GM19455 (cell line): ENCODE measurements around the gene COL23A1.
A peak's percentile ranks its signal among the peaks of the same experiment; 100 is the strongest.
"Not testable (repeated sequence)": the region's sequence is repeated elsewhere in the genome, so short reads cannot be mapped to it uniquely, and the experiment has no call there.

ENCODE experiments used
- ATAC-seq: cut with Tn5 transposase; IDR thresholded peaks from one replicate; pipeline ENCODE4 v1.9.1; 2021; ENCODE audit not compliant: unreplicated experiment

The COL23A1 gene

GRCh38 chr5:178328826-178329730, 261.1 kb downstream of the COL23A1 start:
- ATAC-seq: no peak

- no peak for ATAC-seq
These were observed 262.1 kb downstream of the COL23A1 start for GRCh38 chr5:178327931-178328711.

GRCh38 chr5:178327446-178327845, 262.7 kb downstream of the COL23A1 start:
- ATAC-seq: no peak

- no peak for ATAC-seq
These were observed 263.8 kb downstream of the COL23A1 start for GRCh38 chr5:178326374-178326715.

DNA sequence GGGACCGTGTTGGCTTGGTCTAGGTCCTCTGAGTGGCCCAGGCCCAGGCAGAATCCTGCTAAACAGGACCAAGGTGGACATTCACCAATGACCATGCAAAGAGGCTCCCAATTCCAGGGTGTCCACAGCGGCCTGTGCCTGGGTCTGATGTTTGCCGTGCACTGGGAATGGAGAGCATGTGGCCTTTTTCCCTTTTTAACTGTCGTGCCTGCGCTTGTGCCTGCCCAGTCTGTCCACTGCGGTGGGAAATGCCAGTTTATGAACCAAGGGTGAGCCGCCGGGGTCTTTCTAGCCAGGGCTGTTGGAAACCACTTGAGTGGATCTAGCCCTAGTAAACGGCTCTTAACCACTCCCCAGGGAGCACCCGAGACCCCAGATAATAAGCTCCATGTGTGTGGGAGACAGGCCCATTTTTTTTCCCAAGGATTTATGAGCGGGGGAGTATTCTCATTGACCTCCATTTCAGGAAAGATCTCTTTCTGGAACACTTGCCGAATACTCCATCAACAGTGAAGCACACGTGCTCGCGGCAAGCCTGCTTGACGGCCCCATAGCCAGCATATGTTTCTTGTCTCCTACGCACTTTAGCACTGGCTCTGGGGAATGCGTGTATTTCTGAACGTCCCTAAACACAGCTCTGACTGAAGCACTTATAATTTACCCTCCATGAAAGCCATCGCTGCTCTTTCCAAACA, 264.4 kb downstream of the COL23A1 start:
- no peak for ATAC-seq

DNA sequence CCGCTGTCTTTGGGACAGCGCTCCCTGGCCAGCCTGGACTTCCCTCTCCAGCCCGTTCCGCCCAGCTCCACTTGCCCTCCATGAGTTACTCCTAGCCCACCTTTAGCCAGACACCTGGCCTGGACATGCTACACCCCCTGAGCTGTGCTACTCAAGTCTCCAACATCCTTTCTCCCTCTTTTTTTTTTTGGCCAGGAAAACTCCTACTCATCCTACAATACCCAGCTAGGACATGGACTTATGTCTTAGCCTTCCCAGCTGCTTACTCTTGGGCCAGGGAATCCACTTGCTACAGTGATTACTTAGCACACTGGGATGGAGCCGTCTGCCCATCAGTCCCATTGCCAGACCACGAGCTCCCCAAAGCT, 264.9 kb downstream of the COL23A1 start:
- ATAC-seq: no peak

DNA sequence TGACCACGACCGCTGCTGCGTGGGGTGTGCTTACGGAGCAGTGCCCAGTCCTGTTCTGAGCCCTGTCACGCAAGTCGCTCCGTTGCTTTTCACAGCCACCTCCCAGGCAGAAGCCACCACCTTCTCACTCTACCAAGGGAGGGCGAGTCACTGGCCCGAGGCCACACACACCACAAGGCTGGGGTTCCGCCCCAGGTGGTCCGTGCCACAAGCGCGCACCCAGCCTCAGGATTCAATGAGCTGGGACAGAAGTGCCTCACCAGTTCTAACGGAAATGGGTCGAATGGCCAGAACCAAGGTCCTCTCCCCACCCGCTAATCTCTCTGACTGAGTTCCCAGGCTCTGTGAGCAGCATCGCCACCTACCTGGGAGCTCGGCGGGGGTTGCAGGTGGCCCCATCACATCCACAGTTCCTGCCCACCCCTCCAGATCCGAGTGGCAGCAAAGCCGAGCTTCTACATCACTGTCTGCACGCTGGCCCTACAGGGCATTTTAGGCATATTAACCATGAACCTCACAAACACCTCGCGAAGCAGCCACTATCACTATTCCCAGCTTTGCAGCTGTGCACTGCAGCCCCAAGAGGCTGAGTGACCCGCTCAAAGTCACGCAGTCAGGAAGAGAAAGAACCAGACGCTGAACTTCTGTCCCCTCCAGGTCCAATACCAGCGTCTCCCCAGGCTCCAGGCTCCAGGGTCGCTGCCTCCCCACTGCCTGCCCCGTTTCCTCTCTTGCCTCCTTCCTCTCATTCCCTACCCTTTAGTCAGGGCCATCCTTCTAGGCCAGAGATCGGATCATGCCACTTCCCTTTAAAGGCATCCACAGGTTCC, 265.5 kb downstream of the COL23A1 start:
- peak; percentile 71 for ATAC-seq

- ATAC-seq: peak; percentile 48
These were observed 266.2 kb downstream of the COL23A1 start for GRCh38 chr5:178323961-178324360.

GRCh38 chr5:178323541-178323865, 266.7 kb downstream of the COL23A1 start:
- ATAC-seq: peak; percentile 40

- ATAC-seq: peak; percentile 31
These were observed 267.3 kb downstream of the COL23A1 start for GRCh38 chr5:178322736-178323540.

DNA sequence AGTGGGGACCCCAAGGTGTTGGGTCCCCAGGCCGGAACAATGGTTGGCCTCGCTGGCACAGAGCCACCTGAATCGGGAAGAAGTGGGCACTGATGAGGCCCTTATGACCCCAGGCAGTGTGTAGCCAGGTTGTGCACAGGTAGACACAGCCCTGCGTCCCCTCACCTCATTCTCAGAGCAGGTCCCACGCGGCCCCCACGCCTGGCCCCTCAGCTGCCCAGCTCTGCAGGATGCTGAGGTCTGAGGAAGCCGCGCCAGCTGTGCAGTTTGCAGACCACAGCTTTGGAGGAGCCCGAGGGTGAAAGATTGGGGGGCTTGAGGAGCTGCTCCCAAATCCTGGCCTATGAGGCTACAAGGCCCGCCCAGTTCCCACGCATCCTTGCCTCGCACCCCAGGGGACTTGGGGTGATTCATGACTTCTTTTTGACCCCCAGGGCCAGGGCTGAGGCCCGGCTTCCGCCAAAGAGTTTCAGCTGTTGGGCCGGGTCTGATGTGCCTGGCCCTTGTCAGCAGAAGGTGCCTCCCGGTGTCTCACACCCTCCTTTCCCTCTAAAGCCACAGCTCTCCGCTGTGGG, 269.8 kb downstream of the COL23A1 start:
- ATAC-seq: no peak

DNA sequence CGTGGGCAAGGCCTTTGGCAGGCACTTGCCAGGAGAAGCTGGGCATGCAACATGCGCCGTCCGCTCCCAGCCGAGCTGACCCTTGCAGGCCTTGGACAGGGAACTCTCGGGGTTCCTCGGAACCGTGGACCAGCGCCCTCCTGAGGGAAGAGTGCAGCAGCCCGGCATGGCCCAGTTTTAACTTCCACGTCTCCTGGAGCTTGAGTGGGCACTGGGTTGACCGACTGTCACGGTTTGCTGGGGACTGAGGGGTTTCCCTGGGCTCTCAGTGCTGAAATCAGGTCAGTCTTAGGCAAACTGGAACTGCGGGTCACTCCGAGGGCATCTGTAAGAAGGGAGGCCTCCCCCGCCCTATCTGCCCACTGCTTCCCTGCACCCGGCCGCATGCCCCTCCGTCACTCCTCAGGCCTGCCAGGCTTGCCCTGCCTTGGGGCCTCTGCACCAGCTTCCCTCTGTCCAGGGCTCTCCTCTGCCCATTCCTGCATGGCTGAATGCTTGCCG, 270.6 kb downstream of the COL23A1 start:
- no peak for ATAC-seq

DNA sequence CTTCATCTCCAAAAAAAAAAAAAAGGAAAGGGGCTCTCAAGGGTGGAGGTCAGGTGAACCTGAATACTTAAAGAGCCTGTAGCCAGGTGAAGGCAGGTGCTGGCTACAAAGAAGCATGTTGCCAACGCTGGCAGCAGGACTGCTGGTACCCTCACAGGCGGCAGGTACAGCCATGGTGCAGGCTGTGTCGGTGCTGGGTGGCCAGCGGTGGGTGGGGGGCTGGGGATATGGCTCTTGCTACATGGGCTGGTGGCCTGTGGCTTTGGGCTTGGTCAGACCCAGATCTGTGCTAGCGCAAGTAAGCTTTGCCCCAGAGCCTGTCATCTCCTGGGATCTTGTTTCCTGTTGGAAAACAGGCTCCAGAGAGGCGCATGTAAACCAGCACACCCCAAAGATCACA, 271.3 kb downstream of the COL23A1 start:
- ATAC-seq: no peak

DNA sequence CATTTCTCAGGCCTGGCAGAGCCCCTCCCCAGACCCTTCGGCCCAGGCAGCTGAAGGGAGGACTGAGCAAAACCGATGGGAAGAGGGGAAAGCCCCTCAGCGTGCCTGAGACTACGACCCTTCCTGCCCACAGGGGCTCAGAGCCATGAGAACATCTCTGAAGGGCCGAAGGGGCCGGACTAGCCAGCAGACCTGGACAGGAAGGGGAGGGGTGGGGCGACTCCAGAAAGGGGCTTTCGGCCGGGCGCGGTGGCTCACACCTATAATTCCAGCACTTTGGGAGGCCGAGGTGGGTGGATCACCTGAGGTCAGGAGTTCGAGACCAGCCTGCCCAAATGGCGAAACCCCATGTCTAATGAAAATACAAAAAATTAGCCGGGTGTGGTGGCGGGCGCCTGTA, 271.8 kb downstream of the COL23A1 start:
- ATAC-seq: no peak

GRCh38 chr5:178317727-178318126, 272.5 kb downstream of the COL23A1 start:
- not testable (repeated sequence) for ATAC-seq

DNA sequence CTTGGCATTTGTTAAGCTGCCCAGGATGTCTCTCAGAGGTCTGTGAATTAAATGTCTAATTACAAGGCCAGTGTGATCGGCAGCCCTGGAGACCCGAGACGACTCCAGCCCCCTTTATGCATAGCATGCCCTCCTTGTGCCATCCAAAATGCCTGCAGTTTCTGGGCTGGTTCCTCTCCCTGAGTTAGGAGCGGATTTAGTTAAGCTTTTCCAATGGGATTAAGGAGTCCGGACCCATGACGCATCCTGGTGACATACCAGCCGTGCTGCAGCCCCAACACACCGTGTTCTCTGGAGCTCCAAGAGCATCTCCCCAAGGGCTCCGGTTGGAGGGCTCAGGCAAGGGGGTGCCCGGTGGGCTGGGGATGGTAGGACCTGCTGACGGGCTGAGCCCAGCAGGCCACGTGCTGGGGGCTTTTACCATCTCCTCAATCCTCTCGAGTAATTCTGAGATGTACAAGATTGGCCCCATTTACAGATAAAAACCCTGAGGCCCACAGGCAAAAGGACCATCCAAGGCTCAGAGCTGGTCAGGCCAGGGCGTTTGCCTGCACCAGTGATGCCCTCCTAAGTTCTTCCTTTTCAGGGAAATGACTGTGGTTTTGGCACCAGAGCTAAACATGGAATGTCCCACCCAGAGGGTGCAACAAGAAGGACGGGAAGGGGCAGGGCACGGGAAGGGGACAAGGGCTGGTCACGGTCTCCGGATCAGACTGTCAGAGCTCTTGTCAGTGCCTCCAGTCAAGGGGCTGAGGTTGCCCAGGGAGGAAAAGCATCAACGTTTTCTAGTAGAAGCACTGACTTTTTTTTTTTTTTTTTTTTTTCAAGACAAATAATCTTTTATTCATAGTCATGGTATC, 275.0 kb downstream of the COL23A1 start:
- ATAC-seq: no peak

GRCh38 chr5:178314061-178314660, 276.0 kb downstream of the COL23A1 start:
- no peak for ATAC-seq

- ATAC-seq: no peak
These were observed 276.9 kb downstream of the COL23A1 start for GRCh38 chr5:178313316-178313715.
